ENCODE measurements around the gene FGGY. TPM values are rescaled to one million over a fixed set of nuclear protein-coding genes. Genes with fewer than 3 reads are reported as not detected.
A peak's percentile ranks its signal among the peaks of the same experiment; 100 is the strongest.
"Not testable (repeated sequence)": the region's sequence is repeated elsewhere in the genome, so short reads cannot be mapped to it uniquely, and the experiment has no call there.

FGGY gene
- total and polyA plus RNA-seq, 11 donors, result 7.2 to 42.9 (median 32.0) TPM

DNA sequence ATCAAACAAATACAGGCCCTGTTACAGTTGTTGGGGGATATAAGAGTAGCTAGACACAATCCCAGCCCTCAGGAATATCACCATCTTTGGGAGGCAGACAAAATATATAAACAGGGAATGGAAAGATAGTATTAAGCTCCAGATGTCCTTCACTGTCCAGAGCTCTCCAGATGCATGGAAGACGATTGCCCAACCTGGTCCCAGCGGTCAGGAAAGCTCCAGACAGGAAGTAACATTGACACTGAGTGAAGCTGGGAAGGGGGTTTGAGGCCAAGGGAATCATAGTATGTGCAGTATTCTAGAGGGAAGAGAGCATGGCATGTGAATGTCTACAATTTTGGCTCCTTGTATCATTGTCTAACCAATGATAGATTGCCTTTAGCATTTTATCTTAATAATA is 344.0 kb downstream of the FGGY start:
- Histone ChIP-seq H3K27ac (no peak overlapping the region), H3K27me3 (no peaks in the 10 kb centered on the region), H3K4me3 (no peak overlapping the region), H3K9me3 (no peaks in the 10 kb centered on the region), H3K36me3 (no peaks in the 10 kb centered on the region), H3K4me1 (peaks cover 0 to 10% (median 0%) of the 10 kb centered on the region in 12 donors)
- WGBS, 4 donors, result 69 to 80% (median 76%) methylated on average over 2 of the region's 2 CpGs
- no peak for TF ChIP-seq POLR2A (IDR thresholded peaks at IDR 0.05)
- TF ChIP-seq, protein P1, sequence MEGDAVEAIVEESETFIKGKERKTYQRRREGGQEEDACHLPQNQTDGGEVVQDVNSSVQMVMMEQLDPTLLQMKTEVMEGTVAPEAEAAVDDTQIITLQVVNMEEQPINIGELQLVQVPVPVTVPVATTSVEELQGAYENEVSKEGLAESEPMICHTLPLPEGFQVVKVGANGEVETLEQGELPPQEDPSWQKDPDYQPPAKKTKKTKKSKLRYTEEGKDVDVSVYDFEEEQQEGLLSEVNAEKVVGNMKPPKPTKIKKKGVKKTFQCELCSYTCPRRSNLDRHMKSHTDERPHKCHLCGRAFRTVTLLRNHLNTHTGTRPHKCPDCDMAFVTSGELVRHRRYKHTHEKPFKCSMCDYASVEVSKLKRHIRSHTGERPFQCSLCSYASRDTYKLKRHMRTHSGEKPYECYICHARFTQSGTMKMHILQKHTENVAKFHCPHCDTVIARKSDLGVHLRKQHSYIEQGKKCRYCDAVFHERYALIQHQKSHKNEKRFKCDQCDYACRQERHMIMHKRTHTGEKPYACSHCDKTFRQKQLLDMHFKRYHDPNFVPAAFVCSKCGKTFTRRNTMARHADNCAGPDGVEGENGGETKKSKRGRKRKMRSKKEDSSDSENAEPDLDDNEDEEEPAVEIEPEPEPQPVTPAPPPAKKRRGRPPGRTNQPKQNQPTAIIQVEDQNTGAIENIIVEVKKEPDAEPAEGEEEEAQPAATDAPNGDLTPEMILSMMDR (IDR thresholded peaks at IDR 0.05), result no peak
- intact Hi-C loops (cut with DNase I), result no loop called here
- peak in 3 of 4 donors; percentile 58 to 86 (median 60) for ATAC-seq
- DNase-seq, result peak in 4 of 5 donors; percentile 20 to 56 (median 52)

DNA sequence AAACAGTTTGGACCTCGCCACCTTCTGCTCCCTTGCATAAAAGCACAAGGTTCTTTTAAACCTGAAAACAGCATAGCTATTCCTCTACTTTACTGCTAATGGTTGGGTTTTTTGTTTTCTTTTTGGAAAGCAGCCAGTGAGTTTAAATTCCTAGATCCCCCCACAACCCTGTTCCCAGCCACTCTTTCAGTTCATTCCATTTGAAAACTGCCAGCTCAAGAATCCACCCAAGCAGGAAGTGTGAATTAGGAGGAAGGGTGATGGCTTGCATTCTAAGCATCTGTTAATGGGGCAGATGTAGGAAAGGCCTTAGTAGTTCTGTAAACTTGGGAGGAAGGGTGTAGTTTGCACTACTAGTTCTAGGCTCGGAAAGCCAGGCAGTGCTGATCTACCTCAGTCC is 344.9 kb downstream of the FGGY start:
- Histone ChIP-seq H3K27me3 (no peaks in the 10 kb centered on the region), H3K9me3 (no peaks in the 10 kb centered on the region), H3K36me3 (no peaks in the 10 kb centered on the region), H3K4me3 (no peak overlapping the region), H3K4me1 (peaks cover 0 to 10% (median 0%) of the 10 kb centered on the region in 12 donors), H3K27ac (no peak overlapping the region)
- TF ChIP-seq POLR2A (IDR thresholded peaks at IDR 0.05), result no peak
- TF ChIP-seq, protein P1 (IDR thresholded peaks at IDR 0.05), result no peak
- intact Hi-C loops (cut with DNase I), result no loop called here
- DNase-seq (no peak), ATAC-seq (no peak)
- WGBS, 4 donors, result 85 to 93% (median 88%) methylated on average over 2 of the region's 2 CpGs

DNA sequence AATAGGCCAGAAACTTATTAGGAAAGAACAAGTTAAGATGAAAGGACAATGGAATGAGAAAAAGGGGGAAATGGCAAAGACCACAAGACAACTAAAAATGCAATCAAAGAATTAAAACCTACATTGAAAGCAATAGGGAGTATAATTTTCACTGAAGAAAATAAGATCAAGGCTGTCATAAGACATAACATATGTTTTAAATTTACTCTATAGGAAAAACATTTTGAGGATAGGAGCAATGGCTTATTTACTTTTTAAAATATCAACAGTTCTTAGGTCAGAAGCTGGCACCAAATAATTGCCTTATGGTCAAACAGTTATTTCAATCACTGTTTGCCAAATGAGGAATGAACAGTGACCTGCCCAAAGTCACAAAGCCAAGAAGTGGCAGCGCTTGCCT is 346.6 kb downstream of the FGGY start:
- Histone ChIP-seq H3K4me3 (no peak overlapping the region), H3K9me3 (no peaks in the 10 kb centered on the region), H3K27ac (no peak overlapping the region), H3K4me1 (peaks cover 0 to 5% (median 0%) of the 10 kb centered on the region in 12 donors), H3K36me3 (no peaks in the 10 kb centered on the region), H3K27me3 (no peaks in the 10 kb centered on the region)
- intact Hi-C loops (cut with DNase I), result no loop called here
- ATAC-seq (no peak), DNase-seq (no peak)
- WGBS, 4 donors, result 91 to 100% (median 98%) methylated on average over 1 of the region's 1 CpG
- no peak for TF ChIP-seq POLR2A (IDR thresholded peaks at IDR 0.05)
- TF ChIP-seq, protein P1 (IDR thresholded peaks at IDR 0.05), result no peak

- ATAC-seq (peak in 1 of 4 donors; percentile 33), DNase-seq (no peak)
- Histone ChIP-seq H3K9me3 (no peaks in the 10 kb centered on the region), H3K4me3 (no peak overlapping the region), H3K4me1 (no peaks in the 10 kb centered on the region), H3K27ac (no peak overlapping the region), H3K36me3 (no peaks in the 10 kb centered on the region), H3K27me3 (no peaks in the 10 kb centered on the region)
- 72 to 87% (median 79%) methylated on average over 2 of the region's 2 CpGs for WGBS, 4 donors
- no peak for TF ChIP-seq POLR2A (IDR thresholded peaks at IDR 0.05)
- intact Hi-C loops (cut with DNase I), result no loop called here
These were observed 349.0 kb downstream of the FGGY start for GRCh38 chr1:59645893-59646292.

GRCh38 chr1:59653142-59653958 is 356.5 kb downstream of the FGGY start:
- DNase-seq; intact Hi-C loops (cut with DNase I); H3K9me3 ChIP-seq; ATAC-seq; H3K4me1 ChIP-seq; H3K27ac ChIP-seq; H3K27me3 ChIP-seq; H3K36me3 ChIP-seq; H3K4me3 ChIP-seq: not testable (repeated sequence)
- 91 to 94% (median 93%) methylated on average over 23 to 30 of the region's 30 CpGs for WGBS, 4 donors
